Peyer's patch (tissue), 4 donors: Measurements from ENCODE around the gene ZBTB7C.

Source experiments
- POLR2A ChIP-seq, 2 donors: fragments of 450-650 bp; IDR thresholded peaks; one replicate each; pipeline ENCODE4 v1.5.1; 2017; ENCODE audit warnings: antibody characterized with exemption in 2 of 2, mild to moderate bottlenecking in 2 of 2, moderate library complexity in 2 of 2
- TF ChIP-seq, protein P1 (sequence below), 6 experiments: fragments of 450-650 bp in 4 of 6; fragments of 200-600 bp in 2 of 6; sonication (generic) in 1 of 6; IDR thresholded peaks; one replicate each; pipeline ENCODE4 v1.5.1; 2017 to 2019; ENCODE audit warnings: antibody characterized with exemption in 6 of 6, mild to moderate bottlenecking in 3 of 6, moderate library complexity in 1 of 6

DNA sequence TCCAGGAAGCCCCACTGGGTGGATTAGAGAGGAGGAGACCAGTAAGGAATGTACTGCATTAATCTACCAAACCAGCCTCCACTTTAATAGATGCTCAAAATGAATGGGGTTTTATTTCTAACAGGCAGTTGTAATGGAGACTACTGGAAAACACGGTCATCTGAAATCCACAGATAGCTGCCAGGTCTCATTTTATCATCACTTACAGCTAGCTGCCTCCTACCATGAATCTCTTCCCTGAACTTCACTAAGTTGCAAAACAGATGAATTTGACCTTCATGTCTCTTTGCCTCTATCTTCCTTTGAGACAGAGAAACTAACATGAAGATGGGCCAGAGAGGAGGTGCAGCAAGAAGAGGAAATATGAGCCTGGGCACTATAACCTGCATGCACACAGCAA is 21.9 kb downstream of the ZBTB7C start:
- TF ChIP-seq, protein P1, sequence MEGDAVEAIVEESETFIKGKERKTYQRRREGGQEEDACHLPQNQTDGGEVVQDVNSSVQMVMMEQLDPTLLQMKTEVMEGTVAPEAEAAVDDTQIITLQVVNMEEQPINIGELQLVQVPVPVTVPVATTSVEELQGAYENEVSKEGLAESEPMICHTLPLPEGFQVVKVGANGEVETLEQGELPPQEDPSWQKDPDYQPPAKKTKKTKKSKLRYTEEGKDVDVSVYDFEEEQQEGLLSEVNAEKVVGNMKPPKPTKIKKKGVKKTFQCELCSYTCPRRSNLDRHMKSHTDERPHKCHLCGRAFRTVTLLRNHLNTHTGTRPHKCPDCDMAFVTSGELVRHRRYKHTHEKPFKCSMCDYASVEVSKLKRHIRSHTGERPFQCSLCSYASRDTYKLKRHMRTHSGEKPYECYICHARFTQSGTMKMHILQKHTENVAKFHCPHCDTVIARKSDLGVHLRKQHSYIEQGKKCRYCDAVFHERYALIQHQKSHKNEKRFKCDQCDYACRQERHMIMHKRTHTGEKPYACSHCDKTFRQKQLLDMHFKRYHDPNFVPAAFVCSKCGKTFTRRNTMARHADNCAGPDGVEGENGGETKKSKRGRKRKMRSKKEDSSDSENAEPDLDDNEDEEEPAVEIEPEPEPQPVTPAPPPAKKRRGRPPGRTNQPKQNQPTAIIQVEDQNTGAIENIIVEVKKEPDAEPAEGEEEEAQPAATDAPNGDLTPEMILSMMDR (IDR thresholded peaks at IDR 0.05), result no peak
- TF ChIP-seq POLR2A (IDR thresholded peaks at IDR 0.05), result no peak
